ENCODE data around the gene EREG. TPM values are rescaled to one million over a fixed set of nuclear protein-coding genes. Genes with fewer than 3 reads are reported as not detected.
"Not testable (repeated sequence)": the region's sequence is repeated elsewhere in the genome, so short reads cannot be mapped to it uniquely, and the experiment has no call there.

Gene EREG
- total and polyA plus RNA-seq, 9 donors = 0.04 to 3.9 (median 0.15) TPM; not detected in 2

- H3K27me3 ChIP-seq = no peaks in the 10 kb centered on the region
- H3K36me3 ChIP-seq = no peaks in the 10 kb centered on the region
- H3K4me3 ChIP-seq = no peak overlapping the region
- no peak for DNase-seq
- 39 to 52% (median 48%) methylated on average over 6 of the region's 6 CpGs for WGBS, 3 donors
- TF ChIP-seq CTCF (IDR thresholded peaks at IDR 0.05) = no peak
- no peak for TF ChIP-seq POLR2A (IDR thresholded peaks at IDR 0.05)
- no peak for TF ChIP-seq EP300 (IDR thresholded peaks at IDR 0.05)
- intact Hi-C loops (cut with DNase I) = no loop called here
- H3K4me1 ChIP-seq (ENCODE audit: insufficient read depth) = no peaks in the 10 kb centered on the region
- no peaks in the 10 kb centered on the region for H3K9me3 ChIP-seq
- no peak overlapping the region for H3K27ac ChIP-seq
These were observed 32.9 kb downstream of the EREG start for GRCh38 chr4:74397748-74398426.

- H3K4me1 ChIP-seq (ENCODE audit: insufficient read depth); H3K9me3 ChIP-seq; H3K27me3 ChIP-seq; H3K27ac ChIP-seq; H3K4me3 ChIP-seq; intact Hi-C loops (cut with DNase I); H3K36me3 ChIP-seq: not testable (repeated sequence)
- 95 to 96% (median 95%) methylated on average over 24 to 32 of the region's 32 CpGs for WGBS, 3 donors
- peak in 1 of 5 donors; percentile 22 for DNase-seq
These were observed 34.1 kb downstream of the EREG start for GRCh38 chr4:74398894-74399589.

- Histone ChIP-seq H3K4me3 (no peak overlapping the region), H3K27ac (no peak overlapping the region)
- WGBS, 3 donors = 91 to 93% (median 93%) methylated on average over 10 of the region's 10 CpGs
These were observed 35.5 kb downstream of the EREG start for GRCh38 chr4:74400395-74400794.

GRCh38 chr4:74402692-74403456 lies 37.9 kb downstream of the EREG start:
- no peaks in the 10 kb centered on the region for H3K36me3 ChIP-seq
- no peaks in the 10 kb centered on the region for H3K4me1 ChIP-seq (ENCODE audit: insufficient read depth)
- TF ChIP-seq CTCF (IDR thresholded peaks at IDR 0.05) (no peak), EP300 (IDR thresholded peaks at IDR 0.05) (no peak), POLR2A (IDR thresholded peaks at IDR 0.05) (no peak)
- H3K27me3 ChIP-seq = no peaks in the 10 kb centered on the region
- no peak overlapping the region for H3K4me3 ChIP-seq
- 33 to 38% (median 37%) methylated on average over 5 of the region's 5 CpGs for WGBS, 3 donors
- DNase-seq = no peak
- H3K27ac ChIP-seq = no peak overlapping the region
- no peaks in the 10 kb centered on the region for H3K9me3 ChIP-seq
- intact Hi-C loops (cut with DNase I) = no loop called here

More at GRCh38 chr4:74400395-74400794, 35.5 kb downstream of the EREG start:
- Histone ChIP-seq H3K9me3 (no peaks in the 10 kb centered on the region), H3K36me3 (no peaks in the 10 kb centered on the region), H3K27me3 (no peaks in the 10 kb centered on the region), H3K4me1 (ENCODE audit: insufficient read depth) (no peaks in the 10 kb centered on the region)
- intact Hi-C loops (cut with DNase I) = no loop called here
- TF ChIP-seq POLR2A (IDR thresholded peaks at IDR 0.05) = no peak
- no peak for TF ChIP-seq CTCF (IDR thresholded peaks at IDR 0.05)
- no peak for TF ChIP-seq EP300 (IDR thresholded peaks at IDR 0.05)
- no peak for DNase-seq
